HepG2 (cell line): Measurements from ENCODE around the gene KIF22. TPM values are rescaled to one million over a fixed set of nuclear protein-coding genes. Genes with fewer than 3 reads are reported as not detected.

Source experiments
- AHR ChIP-seq: IDR thresholded peaks from 2 replicates; pipeline ENCODE4 v1.6.1; 2018; ENCODE audit warnings: missing genetic modification reagents, missing compliant biosample characterization
- ESRRA ChIP-seq: sonication (generic); formaldehyde crosslinking; IDR thresholded peaks from 2 replicates; pipeline ENCODE4 v1.5.1; 2020; ENCODE audit warnings: mild to moderate bottlenecking, low read depth, missing genetic modification reagents
- GATA4 ChIP-seq: sonication (generic); IDR thresholded peaks from 2 replicates; pipeline ENCODE4 v1.6.1; 2016; ENCODE audit warnings: antibody characterized with exemption, low read depth, borderline replicate concordance
- GLI4 ChIP-seq: sonication (generic); formaldehyde crosslinking; IDR thresholded peaks from 2 replicates; pipeline ENCODE4 v1.5.1; 2020; ENCODE audit warnings: missing genetic modification reagents, mild to moderate bottlenecking, moderate library complexity, borderline replicate concordance
- HDAC6 ChIP-seq: fragments of 200-600 bp; sonication (generic); IDR thresholded peaks from 2 replicates; pipeline ENCODE4 v1.7.0; 2017; ENCODE audit warnings: mild to moderate bottlenecking, antibody characterized with exemption, low read length, low read depth
- NFE2L1 ChIP-seq: sonication (generic); formaldehyde crosslinking; IDR thresholded peaks from 2 replicates; pipeline ENCODE4 v1.4.0; 2020; ENCODE audit warnings: missing genetic modification reagents, mild to moderate bottlenecking, borderline replicate concordance
- NR2F1 ChIP-seq, 2 experiments: fragments of 450-650 bp in 1 of 2; formaldehyde crosslinking in 1 of 2; IDR thresholded peaks; 2 replicates each; pipeline versions ENCODE4 v1.5.0 to v1.6.1; 2016 to 2020; ENCODE audit warnings: mild to moderate bottlenecking in 1 of 2, missing compliant biosample characterization in 1 of 2, missing genetic modification reagents in 1 of 2, moderate library complexity in 1 of 2
- PRPF4 ChIP-seq: fragments of 200-400 bp; formaldehyde crosslinking; IDR thresholded peaks from 2 replicates; pipeline ENCODE4 v1.6.1; 2016; ENCODE audit warnings: low read length, low read depth; ENCODE audit not compliant: poor library complexity, severe bottlenecking
- WIZ ChIP-seq: sonication (generic); formaldehyde crosslinking; IDR thresholded peaks from 2 replicates; pipeline ENCODE4 v1.5.1; 2020; ENCODE audit warnings: mild to moderate bottlenecking, missing genetic modification reagents
- ZNF350 ChIP-seq: sonication (generic); formaldehyde crosslinking; IDR thresholded peaks from 2 replicates; pipeline ENCODE4 v1.4.0; 2020; ENCODE audit warnings: mild to moderate bottlenecking, low read depth, missing genetic modification reagents, borderline replicate concordance
- ZNF616 ChIP-seq: sonication (generic); formaldehyde crosslinking; IDR thresholded peaks from 2 replicates; pipeline ENCODE4 v1.5.0; 2020; ENCODE audit warnings: low read depth, mild to moderate bottlenecking, missing genetic modification reagents
- ZNF747 ChIP-seq: sonication (generic); formaldehyde crosslinking; IDR thresholded peaks from 2 replicates; pipeline ENCODE4 v1.8.1; 2023; ENCODE audit warnings: missing genetic modification reagents, mild to moderate bottlenecking, borderline replicate concordance
- ZNF782 ChIP-seq: sonication (generic); formaldehyde crosslinking; IDR thresholded peaks from 2 replicates; pipeline ENCODE4 v1.4.0; 2020; ENCODE audit warnings: missing genetic modification reagents, mild to moderate bottlenecking, borderline replicate concordance
- polyA plus RNA-seq, 8 experiments: library from polyadenylated mRNA; depleted of rRNA in 3 of 8; stranded (reverse) in 7 of 8; unstranded in 1 of 8; fragments of >200 nt; fragmentation: Illumina TruSeq in 4 of 8; extraction: Trizol in 4 of 8; gene quantifications; 2 replicates each; pipeline versions ENCODE4 v1.2.1 to v1.2.3, GENCODE V29; 2011 to 2016; ENCODE audit warnings: low read depth in 4 of 8, missing spikeins in 1 of 8, mixed read lengths in 1 of 8; ENCODE audit not compliant: insufficient read depth in 1 of 8
- total RNA-seq, 5 experiments: library from RNA; depleted of rRNA; stranded (reverse); fragments of >200 nt; fragmentation: Illumina TruSeq; extraction: Trizol; gene quantifications; 2 replicates each; pipeline ENCODE4 v1.2.3, GENCODE V29; 2016; ENCODE audit warnings: low read depth in 1 of 5
- TF ChIP-seq, protein P1 (sequence below): sonication (generic); formaldehyde crosslinking; IDR thresholded peaks from 2 replicates; pipeline ENCODE4 v1.4.0; 2020; ENCODE audit warnings: mild to moderate bottlenecking, missing genetic modification reagents
- TF ChIP-seq, protein P2 (sequence below): sonication (generic); formaldehyde crosslinking; IDR thresholded peaks from 2 replicates; pipeline ENCODE4 v1.4.0; 2020; ENCODE audit warnings: mild to moderate bottlenecking, missing genetic modification reagents
- TF ChIP-seq, protein P3 (sequence below): sonication (generic); formaldehyde crosslinking; IDR thresholded peaks from 2 replicates; pipeline ENCODE4 v1.8.0; 2022; ENCODE audit warnings: low read depth, missing genetic modification reagents

The KIF22 gene
- total and polyA plus RNA-seq, 2 of the 13 experiments (the other 11 are each of a cell fraction or from before 2014, with no cell fraction given), result 95.8 to 118 TPM

DNA sequence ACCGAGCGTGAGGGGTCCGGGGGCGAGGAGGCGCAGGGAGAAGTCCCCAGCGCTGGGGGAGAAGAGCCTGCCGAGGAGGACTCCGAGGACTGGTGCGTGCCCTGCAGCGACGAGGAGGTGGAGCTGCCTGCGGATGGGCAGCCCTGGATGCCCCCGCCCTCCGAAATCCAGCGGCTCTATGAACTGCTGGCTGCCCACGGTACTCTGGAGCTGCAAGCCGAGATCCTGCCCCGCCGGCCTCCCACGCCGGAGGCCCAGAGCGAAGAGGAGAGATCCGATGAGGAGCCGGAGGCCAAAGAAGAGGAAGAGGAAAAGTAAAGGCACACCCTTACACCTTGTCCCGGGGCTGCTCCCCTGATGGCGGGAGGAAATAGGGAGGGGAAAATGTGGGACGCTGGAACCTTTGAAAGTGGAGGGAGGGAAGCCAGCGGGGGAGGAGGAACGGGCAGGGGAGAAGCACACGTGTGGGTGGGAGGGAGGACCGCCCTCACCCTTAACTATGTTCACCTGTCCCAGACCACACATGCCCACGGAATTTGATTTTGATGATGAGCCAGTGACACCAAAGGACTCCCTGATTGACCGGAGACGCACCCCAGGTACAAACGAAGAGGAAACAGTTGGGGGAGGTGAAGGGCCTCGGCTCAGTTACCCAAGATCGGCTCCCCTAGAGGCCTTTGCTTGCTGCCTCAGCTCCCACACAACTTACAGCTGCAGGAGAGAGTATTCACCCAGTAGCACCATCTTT lies 26.3 kb downstream of the KIF22 start (continued):
- TF ChIP-seq, protein P1, sequence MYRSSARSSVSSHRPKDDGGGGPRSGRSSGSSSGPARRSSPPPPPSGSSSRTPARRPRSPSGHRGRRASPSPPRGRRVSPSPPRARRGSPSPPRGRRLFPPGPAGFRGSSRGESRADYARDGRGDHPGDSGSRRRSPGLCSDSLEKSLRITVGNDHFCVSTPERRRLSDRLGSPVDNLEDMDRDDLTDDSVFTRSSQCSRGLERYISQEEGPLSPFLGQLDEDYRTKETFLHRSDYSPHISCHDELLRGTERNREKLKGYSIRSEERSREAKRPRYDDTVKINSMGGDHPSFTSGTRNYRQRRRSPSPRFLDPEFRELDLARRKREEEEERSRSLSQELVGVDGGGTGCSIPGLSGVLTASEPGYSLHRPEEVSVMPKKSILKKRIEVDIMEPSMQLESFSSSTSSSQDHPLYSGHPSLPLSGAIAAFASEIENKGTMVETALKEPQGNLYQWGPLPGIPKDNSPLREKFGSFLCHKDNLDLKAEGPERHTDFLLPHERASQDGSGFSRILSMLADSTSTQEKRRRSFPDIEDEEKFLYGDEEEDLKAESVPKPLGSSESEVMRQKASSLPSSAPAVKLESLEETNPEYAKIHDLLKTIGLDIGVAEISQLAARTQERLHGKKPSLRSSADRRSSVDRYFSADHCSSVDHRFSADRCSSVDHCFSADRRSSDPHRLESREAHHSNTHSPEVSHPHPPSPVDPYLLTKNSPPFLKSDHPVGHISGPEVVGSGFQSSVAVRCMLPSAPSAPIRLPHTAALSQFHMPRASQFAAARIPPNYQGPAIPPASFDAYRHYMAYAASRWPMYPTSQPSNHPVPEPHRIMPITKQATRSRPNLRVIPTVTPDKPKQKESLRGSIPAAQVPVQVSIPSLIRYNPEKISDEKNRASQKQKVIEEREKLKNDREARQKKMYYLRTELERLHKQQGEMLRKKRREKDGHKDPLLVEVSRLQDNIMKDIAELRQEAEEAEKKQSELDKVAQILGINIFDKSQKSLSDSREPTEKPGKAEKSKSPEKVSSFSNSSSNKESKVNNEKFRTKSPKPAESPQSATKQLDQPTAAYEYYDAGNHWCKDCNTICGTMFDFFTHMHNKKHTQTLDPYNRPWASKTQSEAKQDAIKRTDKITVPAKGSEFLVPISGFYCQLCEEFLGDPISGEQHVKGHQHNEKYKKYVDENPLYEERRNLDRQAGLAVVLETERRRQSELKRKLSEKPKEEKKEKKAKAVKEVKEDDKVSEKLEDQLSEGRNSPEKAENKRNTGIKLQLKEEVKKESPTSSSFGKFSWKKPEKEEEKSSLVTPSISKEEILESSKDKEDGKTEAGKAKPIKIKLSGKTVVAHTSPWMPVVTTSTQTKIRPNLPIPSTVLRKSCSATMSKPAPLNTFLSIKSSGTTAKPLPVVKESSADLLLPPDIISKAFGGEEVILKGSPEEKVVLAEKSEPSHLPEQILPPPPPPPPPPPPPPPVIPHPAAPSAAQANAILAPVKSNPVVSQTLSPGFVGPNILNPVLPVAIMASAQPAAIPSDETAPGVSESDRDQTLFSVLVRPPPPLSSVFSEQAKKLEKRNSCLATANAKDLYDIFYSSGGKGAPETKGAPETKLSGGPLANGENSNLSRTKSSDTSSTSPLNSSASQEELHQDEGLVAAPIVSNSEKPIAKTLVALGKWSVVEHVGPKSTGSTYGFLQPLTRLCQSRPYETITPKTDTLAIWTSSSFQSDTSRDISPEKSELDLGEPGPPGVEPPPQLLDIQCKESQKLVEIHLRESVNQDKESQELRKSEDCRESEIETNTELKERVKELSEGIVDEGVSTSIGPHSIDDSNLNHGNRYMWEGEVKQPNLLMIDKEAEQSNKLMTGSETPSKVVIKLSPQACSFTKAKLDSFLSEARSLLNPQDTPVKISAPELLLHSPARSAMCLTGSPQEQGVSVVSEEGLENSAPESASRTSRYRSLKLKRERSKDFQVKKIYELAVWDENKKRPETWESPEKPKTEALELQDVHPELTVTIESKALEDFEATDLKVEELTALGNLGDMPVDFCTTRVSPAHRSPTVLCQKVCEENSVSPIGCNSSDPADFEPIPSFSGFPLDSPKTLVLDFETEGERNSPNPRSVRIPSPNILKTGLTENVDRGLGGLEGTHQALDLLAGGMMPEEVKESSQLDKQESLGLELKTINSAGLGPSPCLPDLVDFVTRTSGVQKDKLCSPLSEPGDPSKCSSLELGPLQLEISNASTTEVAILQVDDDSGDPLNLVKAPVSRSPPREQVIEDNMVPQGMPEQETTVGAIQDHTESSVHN (CRISPR knock-in tag), result no peak
- no peak for TF ChIP-seq GATA4
- no peak for TF ChIP-seq NFE2L1 (CRISPR knock-in tag)
- no peak for TF ChIP-seq ZNF747 (CRISPR knock-in tag)
- no peak for TF ChIP-seq PRPF4
- no peak for TF ChIP-seq ZNF616 (CRISPR knock-in tag)
- no peak for TF ChIP-seq ESRRA (CRISPR knock-in tag)
- TF ChIP-seq, protein P2, sequence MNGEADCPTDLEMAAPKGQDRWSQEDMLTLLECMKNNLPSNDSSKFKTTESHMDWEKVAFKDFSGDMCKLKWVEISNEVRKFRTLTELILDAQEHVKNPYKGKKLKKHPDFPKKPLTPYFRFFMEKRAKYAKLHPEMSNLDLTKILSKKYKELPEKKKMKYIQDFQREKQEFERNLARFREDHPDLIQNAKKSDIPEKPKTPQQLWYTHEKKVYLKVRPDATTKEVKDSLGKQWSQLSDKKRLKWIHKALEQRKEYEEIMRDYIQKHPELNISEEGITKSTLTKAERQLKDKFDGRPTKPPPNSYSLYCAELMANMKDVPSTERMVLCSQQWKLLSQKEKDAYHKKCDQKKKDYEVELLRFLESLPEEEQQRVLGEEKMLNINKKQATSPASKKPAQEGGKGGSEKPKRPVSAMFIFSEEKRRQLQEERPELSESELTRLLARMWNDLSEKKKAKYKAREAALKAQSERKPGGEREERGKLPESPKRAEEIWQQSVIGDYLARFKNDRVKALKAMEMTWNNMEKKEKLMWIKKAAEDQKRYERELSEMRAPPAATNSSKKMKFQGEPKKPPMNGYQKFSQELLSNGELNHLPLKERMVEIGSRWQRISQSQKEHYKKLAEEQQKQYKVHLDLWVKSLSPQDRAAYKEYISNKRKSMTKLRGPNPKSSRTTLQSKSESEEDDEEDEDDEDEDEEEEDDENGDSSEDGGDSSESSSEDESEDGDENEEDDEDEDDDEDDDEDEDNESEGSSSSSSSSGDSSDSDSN, result peak; percentile 76; the same call in 1 of the 2 replicates
- TF ChIP-seq HDAC6, result no peak
- peak; percentile 60; the same call in 1 of the 2 replicates for TF ChIP-seq AHR (CRISPR knock-in tag)
- TF ChIP-seq, protein P3, sequence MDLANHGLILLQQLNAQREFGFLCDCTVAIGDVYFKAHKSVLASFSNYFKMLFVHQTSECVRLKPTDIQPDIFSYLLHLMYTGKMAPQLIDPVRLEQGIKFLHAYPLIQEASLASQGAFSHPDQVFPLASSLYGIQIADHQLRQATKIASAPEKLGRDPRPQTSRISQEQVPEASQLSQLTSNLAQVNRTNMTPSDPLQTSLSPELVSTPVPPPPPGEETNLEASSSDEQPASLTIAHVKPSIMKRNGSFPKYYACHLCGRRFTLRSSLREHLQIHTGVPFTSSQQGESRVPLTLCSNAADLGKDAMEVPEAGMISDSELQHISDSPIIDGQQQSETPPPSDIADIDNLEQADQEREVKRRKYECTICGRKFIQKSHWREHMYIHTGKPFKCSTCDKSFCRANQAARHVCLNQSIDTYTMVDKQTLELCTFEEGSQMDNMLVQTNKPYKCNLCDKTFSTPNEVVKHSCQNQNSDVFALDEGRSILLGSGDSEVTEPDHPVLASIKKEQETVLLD (CRISPR knock-in tag), result no peak
- TF ChIP-seq GLI4 (CRISPR knock-in tag), result no peak
- peak; percentile 53; the same call in 1 of the 2 replicates for TF ChIP-seq WIZ (CRISPR knock-in tag)
- TF ChIP-seq NR2F1 (CRISPR knock-in tag; IDR thresholded peaks at IDR 0.05), result no peak
- TF ChIP-seq ZNF782 (CRISPR knock-in tag), result no peak; the same call in 1 of the 2 replicates
- peak; percentile 4; the same call in 1 of the 2 replicates for TF ChIP-seq ZNF350 (CRISPR knock-in tag)
